SK-N-SH treated with all-trans-retinoic acid at 6 μM for 48 hours (cell line): ENCODE results near the gene PDGFD.
"Not testable (repeated sequence)": the region's sequence is repeated elsewhere in the genome, so short reads cannot be mapped to it uniquely, and the experiment has no call there.

Experiments used
- ATAC-seq: fragments of 200-7000 bp; cut with Tn5 transposase; 3 replicates; pipeline ENCODE4 v1.9.1; 2020; ENCODE audit warnings: mild to moderate bottlenecking, moderate library complexity
- ARNTL ChIP-seq: fragments of 450-650 bp; formaldehyde crosslinking; IDR thresholded peaks from 2 replicates; pipeline ENCODE4 v1.5.0; 2020; ENCODE audit warnings: low read depth, mild to moderate bottlenecking, moderate library complexity, borderline replicate concordance
- BACH2 ChIP-seq: fragments of 250-450 bp; sonication (Bioruptor Pico); IDR thresholded peaks from 2 replicates; pipeline ENCODE4 v1.9.0; 2021; ENCODE audit warnings: mild to moderate bottlenecking, borderline replicate concordance
- CREB5 ChIP-seq: fragments of 250-450 bp; sonication (Bioruptor Pico); IDR thresholded peaks from 2 replicates; pipeline ENCODE4 v1.5.1; 2020; ENCODE audit warnings: low read depth, mild to moderate bottlenecking, moderate library complexity
- CSDC2 ChIP-seq: fragments of 250-450 bp; sonication (Bioruptor Pico); IDR thresholded peaks from 2 replicates; pipeline ENCODE4 v1.5.0; 2020; ENCODE audit warnings: mild to moderate bottlenecking, moderate library complexity
- CSRNP3 ChIP-seq: fragments of 250-450 bp; sonication (Bioruptor Pico); IDR thresholded peaks from 2 replicates; pipeline ENCODE4 v1.5.1; 2021; ENCODE audit warnings: mild to moderate bottlenecking, moderate library complexity
- ESRRG ChIP-seq: fragments of 250-450 bp; sonication (Bioruptor Pico); IDR thresholded peaks from 2 replicates; pipeline ENCODE4 v1.6.1; 2021; ENCODE audit warnings: mild to moderate bottlenecking
- GLIS3 ChIP-seq: fragments of 250-450 bp; sonication (Bioruptor Pico); IDR thresholded peaks from 2 replicates; pipeline ENCODE4 v1.5.0; 2020; ENCODE audit warnings: mild to moderate bottlenecking, moderate library complexity
- ISL1 ChIP-seq: fragments of 250-450 bp; sonication (Bioruptor Pico); IDR thresholded peaks from 2 replicates; pipeline ENCODE4 v2.1.2; 2022; ENCODE audit warnings: mild to moderate bottlenecking, moderate library complexity
- OSR1 ChIP-seq: fragments of 250-450 bp; sonication (Bioruptor Pico); IDR thresholded peaks from 2 replicates; pipeline ENCODE4 v1.8.0; 2022; ENCODE audit warnings: moderate library complexity, mild to moderate bottlenecking, inconsistent platforms
- PATZ1 ChIP-seq: fragments of 250-450 bp; sonication (Bioruptor Pico); IDR thresholded peaks from 2 replicates; pipeline ENCODE4 v1.8.0; 2020; ENCODE audit warnings: mild to moderate bottlenecking, moderate library complexity, borderline replicate concordance
- POU6F1 ChIP-seq: fragments of 250-450 bp; sonication (Bioruptor Pico); IDR thresholded peaks from 2 replicates; pipeline ENCODE4 v1.8.0; 2021; ENCODE audit warnings: low read depth, mild to moderate bottlenecking, moderate library complexity, borderline replicate concordance
- PPARA ChIP-seq: fragments of 250-450 bp; sonication (Bioruptor Pico); IDR thresholded peaks from 2 replicates; pipeline ENCODE4 v1.5.0; 2020; ENCODE audit warnings: mild to moderate bottlenecking, borderline replicate concordance
- RARB ChIP-seq: fragments of 250-450 bp; sonication (Bioruptor Pico); IDR thresholded peaks from 2 replicates; pipeline ENCODE4 v1.8.0; 2021; ENCODE audit warnings: mild to moderate bottlenecking, moderate library complexity
- TCF4 ChIP-seq: fragments of 250-450 bp; sonication (Bioruptor Pico); IDR thresholded peaks from 2 replicates; pipeline ENCODE4 v1.8.0; 2021; ENCODE audit warnings: mild to moderate bottlenecking, moderate library complexity, borderline replicate concordance
- TOX ChIP-seq: fragments of 250-450 bp; sonication (Bioruptor Pico); IDR thresholded peaks from 2 replicates; pipeline ENCODE4 v1.8.0; 2021; ENCODE audit warnings: mild to moderate bottlenecking, moderate library complexity, borderline replicate concordance
- ZC3H10 ChIP-seq: fragments of 250-450 bp; sonication (Bioruptor Pico); IDR thresholded peaks from 2 replicates; pipeline ENCODE4 v1.5.1; 2021; ENCODE audit warnings: mild to moderate bottlenecking, moderate library complexity
- ZFP3 ChIP-seq: fragments of 250-450 bp; sonication (Bioruptor Pico); IDR thresholded peaks from 2 replicates; pipeline ENCODE4 v1.5.0; 2020; ENCODE audit warnings: mild to moderate bottlenecking, moderate library complexity
- ZFP30 ChIP-seq: fragments of 450-650 bp; formaldehyde crosslinking; IDR thresholded peaks from 2 replicates; pipeline ENCODE4 v1.5.0; 2022; ENCODE audit warnings: mild to moderate bottlenecking, moderate library complexity
- ZNF565 ChIP-seq: fragments of 450-650 bp; formaldehyde crosslinking; conservative IDR thresholded peaks from 2 replicates; pipeline ENCODE4 v1.5.0; 2020; ENCODE audit warnings: low read depth, mild to moderate bottlenecking, moderate library complexity
- ZNF8 ChIP-seq: fragments of 450-650 bp; formaldehyde crosslinking; IDR thresholded peaks from 2 replicates; pipeline ENCODE4 v1.5.0; 2020; ENCODE audit warnings: mild to moderate bottlenecking, moderate library complexity

The PDGFD gene

GRCh38 chr11:104049116-104049515, 114.8 kb downstream of the PDGFD start:
- TF ChIP-seq RARB (CRISPR knock-in tag): no peak
- no peak for TF ChIP-seq PATZ1 (CRISPR knock-in tag)
- TF ChIP-seq POU6F1 (CRISPR knock-in tag): no peak
- no peak for TF ChIP-seq CSDC2
- no peak for TF ChIP-seq GLIS3
- TF ChIP-seq ZC3H10: no peak
- no peak for TF ChIP-seq ESRRG (CRISPR knock-in tag)
- ATAC-seq: no peak

GRCh38 chr11:104046858-104047257, 117.1 kb downstream of the PDGFD start:
- ATAC-seq: not testable (repeated sequence)

- ATAC-seq: no peak
- TF ChIP-seq ZFP3 (CRISPR knock-in tag) (no peak), CSRNP3 (CRISPR knock-in tag) (no peak), ISL1 (CRISPR knock-in tag) (no peak)
Measured at GRCh38 chr11:104046331-104046730, 117.6 kb downstream of the PDGFD start.

GRCh38 chr11:104043678-104044239, 120.2 kb downstream of the PDGFD start:
- no peak for TF ChIP-seq POU6F1 (CRISPR knock-in tag)
- TF ChIP-seq PATZ1 (CRISPR knock-in tag): no peak
- TF ChIP-seq ZFP30 (CRISPR knock-in tag): no peak
- TF ChIP-seq ZFP3 (CRISPR knock-in tag): no peak
- no peak for TF ChIP-seq PPARA (CRISPR knock-in tag)
- TF ChIP-seq RARB (CRISPR knock-in tag): no peak
- no peak for TF ChIP-seq ZC3H10
- TF ChIP-seq ZNF565 (CRISPR knock-in tag): no peak
- no peak for TF ChIP-seq ARNTL (CRISPR knock-in tag)
- TF ChIP-seq ESRRG (CRISPR knock-in tag): no peak
- TF ChIP-seq CSRNP3 (CRISPR knock-in tag): no peak
- no peak for TF ChIP-seq ISL1 (CRISPR knock-in tag)
- TF ChIP-seq TCF4 (CRISPR knock-in tag): no peak
- TF ChIP-seq BACH2 (CRISPR knock-in tag): no peak
- TF ChIP-seq OSR1 (CRISPR knock-in tag): no peak
- no peak for TF ChIP-seq CSDC2
- TF ChIP-seq GLIS3: no peak
- TF ChIP-seq TOX (CRISPR knock-in tag): no peak
- no peak for TF ChIP-seq CREB5 (CRISPR knock-in tag)
- no peak for TF ChIP-seq ZNF8 (CRISPR knock-in tag)
- ATAC-seq: no peak
